GM23338 (cell line): ENCODE results near the gene POU3F3. TPM values are rescaled to one million over a fixed set of nuclear protein-coding genes. Genes with fewer than 3 reads are reported as not detected.
A peak's percentile ranks its signal among the peaks of the same experiment; 100 is the strongest.

Experiments
- ATAC-seq: fragments of 200-7000 bp; cut with Tn5 transposase; 3 replicates; pipeline ENCODE4 v1.9.1; 2020
- DNase-seq: peaks from one replicate; pipeline ENCODE4 v3.0.0-alpha.2; 2015; ENCODE audit warnings: low spot score
- H2AFZ ChIP-seq: fragments of 200-600 bp; sonication (generic); 2 replicates; pipeline ENCODE4 v1.8.0; 2016; ENCODE audit warnings: antibody characterized with exemption, mild to moderate bottlenecking, moderate library complexity
- H3F3A ChIP-seq: fragments of 200-600 bp; sonication (generic); replicated peaks from 2 replicates; pipeline ENCODE4 v1.8.0; 2017; ENCODE audit warnings: antibody characterized with exemption, mixed run types, low read depth
- H3K27ac ChIP-seq: fragments of 200-600 bp; sonication (generic); 2 replicates; pipeline ENCODE4 v1.6.1; 2016; ENCODE audit warnings: low read depth
- H3K27me3 ChIP-seq: fragments of 200-600 bp; sonication (generic); 2 replicates; pipeline ENCODE4 v1.8.0; 2016; ENCODE audit warnings: mild to moderate bottlenecking, mixed run types, moderate library complexity; ENCODE audit not compliant: insufficient read depth
- H3K36me3 ChIP-seq: fragments of 200-600 bp; sonication (generic); 2 replicates; pipeline ENCODE4 v1.8.0; 2016; ENCODE audit warnings: mild to moderate bottlenecking; ENCODE audit not compliant: insufficient read depth
- H3K4me1 ChIP-seq: fragments of 200-600 bp; sonication (generic); 2 replicates; pipeline ENCODE4 v1.8.0; 2016; ENCODE audit warnings: mild to moderate bottlenecking, moderate library complexity; ENCODE audit not compliant: insufficient read depth
- H3K4me2 ChIP-seq: fragments of 200-600 bp; sonication (generic); 2 replicates; pipeline ENCODE4 v1.7.1; 2017; ENCODE audit warnings: mixed run types
- H3K4me3 ChIP-seq: fragments of 200-600 bp; sonication (generic); 2 replicates; pipeline ENCODE4 v1.6.1; 2016; ENCODE audit warnings: mixed run types
- H3K79me2 ChIP-seq: fragments of 200-600 bp; sonication (generic); replicated peaks from 2 replicates; pipeline ENCODE4 v1.8.0; 2017; ENCODE audit warnings: mild to moderate bottlenecking; ENCODE audit not compliant: insufficient read depth
- H3K9me2 ChIP-seq: fragments of 200-600 bp; sonication (generic); 2 replicates; pipeline ENCODE4 v1.8.0; 2017; ENCODE audit not compliant: insufficient read depth
- H4K20me1 ChIP-seq: fragments of 200-600 bp; sonication (generic); replicated peaks from 2 replicates; pipeline ENCODE4 v1.8.0; 2017; ENCODE audit warnings: mild to moderate bottlenecking; ENCODE audit not compliant: insufficient read depth
- H3K27ac Mint-ChIP-seq: 2 replicates; pipeline ENCODE4 v1.8.0; 2020; ENCODE audit warnings: inconsistent platforms, mild to moderate bottlenecking, moderate library complexity, mixed read lengths
- H3K27me3 Mint-ChIP-seq: 3 replicates; pipeline ENCODE4 v1.8.0; 2022; ENCODE audit warnings: low read depth, mild to moderate bottlenecking, moderate library complexity, mixed read lengths, inconsistent platforms; ENCODE audit not compliant: insufficient read depth, poor library complexity
- H3K36me3 Mint-ChIP-seq: 3 replicates; pipeline ENCODE4 v1.8.0; 2021; ENCODE audit warnings: low read depth, mild to moderate bottlenecking, inconsistent platforms, moderate library complexity, mixed read lengths
- H3K4me1 Mint-ChIP-seq: 3 replicates; pipeline ENCODE4 v1.8.0; 2020; ENCODE audit warnings: mild to moderate bottlenecking, inconsistent platforms, mixed read lengths
- H3K4me3 Mint-ChIP-seq: 3 replicates; pipeline ENCODE4 v1.8.0; 2021; ENCODE audit warnings: moderate library complexity, mild to moderate bottlenecking, inconsistent platforms, mixed read lengths
- H3K9me3 Mint-ChIP-seq: 3 replicates; pipeline ENCODE4 v1.8.0; 2020; ENCODE audit warnings: moderate library complexity, mild to moderate bottlenecking, inconsistent platforms, mixed read lengths
- CREB1 ChIP-seq: fragments of 250-450 bp; sonication (Bioruptor Pico); IDR thresholded peaks from 2 replicates; pipeline ENCODE4 v1.5.0; 2020; ENCODE audit warnings: low read depth, mild to moderate bottlenecking, moderate library complexity
- EZH2 ChIP-seq: fragments of 200-600 bp; sonication (generic); IDR thresholded peaks from one replicate; pipeline ENCODE4 v1.8.0; 2017; ENCODE audit warnings: antibody characterized with exemption, mild to moderate bottlenecking, low read depth; ENCODE audit not compliant: unreplicated experiment
- EZH2phosphoT487 ChIP-seq: fragments of 200-600 bp; sonication (generic); IDR thresholded peaks from one replicate; pipeline ENCODE4 v1.8.1; 2018; ENCODE audit warnings: antibody characterized with exemption; ENCODE audit not compliant: unreplicated experiment
- JUNB ChIP-seq: IDR thresholded peaks from one replicate; pipeline ENCODE4 v1.6.1; 2016; ENCODE audit warnings: antibody characterized with exemption; ENCODE audit not compliant: unreplicated experiment
- NANOG ChIP-seq: IDR thresholded peaks from 2 replicates; pipeline ENCODE4 v1.6.1; 2016; ENCODE audit warnings: antibody characterized with exemption, borderline replicate concordance
- POLR2AphosphoS5 ChIP-seq: IDR thresholded peaks from 2 replicates; pipeline ENCODE4 v1.6.1; 2016; ENCODE audit warnings: antibody characterized with exemption, low read depth
- STAT1 ChIP-seq: IDR thresholded peaks from one replicate; pipeline ENCODE4 v1.6.1; 2016; ENCODE audit warnings: antibody characterized with exemption; ENCODE audit not compliant: unreplicated experiment
- ZNF114 ChIP-seq: fragments of 250-450 bp; sonication (Bioruptor Pico); IDR thresholded peaks from 2 replicates; pipeline ENCODE4 v1.5.0; 2020; ENCODE audit warnings: mild to moderate bottlenecking, moderate library complexity
- ZNF331 ChIP-seq: fragments of 250-450 bp; sonication (Bioruptor Pico); IDR thresholded peaks from 2 replicates; pipeline ENCODE4 v1.5.0; 2020; ENCODE audit warnings: low read depth, mild to moderate bottlenecking, moderate library complexity
- polyA plus RNA-seq: library from polyadenylated mRNA; unstranded; fragments of >200 nt; fragmentation: Nextera tagmentation; extraction: Ambion mirVana; gene quantifications from 2 replicates; pipeline ENCODE4 v1.2.1, GENCODE V29; 2016
- total RNA-seq: library from RNA; depleted of rRNA; stranded (reverse); fragments of >200 nt; shearing (Covaris generic); gene quantifications from 2 replicates; pipeline ENCODE4 v1.2.3, GENCODE V29; 2014
- TF ChIP-seq, protein P1 (sequence below): IDR thresholded peaks from 2 replicates; pipeline ENCODE4 v1.6.1; 2016; ENCODE audit warnings: antibody characterized with exemption
- TF ChIP-seq, protein P2 (sequence below): IDR thresholded peaks from one replicate; pipeline ENCODE4 v1.6.1; 2018; ENCODE audit warnings: antibody characterized with exemption; ENCODE audit not compliant: unreplicated experiment
- TF ChIP-seq, protein P3 (sequence below), 2 experiments: fragments of 200-600 bp in 1 of 2; sonication (generic) in 1 of 2; conservative IDR thresholded peaks; 2 replicates each; pipeline versions ENCODE4 v1.5.1 to v1.6.1; 2016 to 2017; ENCODE audit warnings: antibody characterized with exemption in 2 of 2, low read depth in 2 of 2, mild to moderate bottlenecking in 2 of 2, moderate library complexity in 1 of 2
- TF ChIP-seq, protein P4 (sequence below): fragments of 250-450 bp; sonication (Bioruptor Pico); IDR thresholded peaks from 2 replicates; pipeline ENCODE4 v1.5.0; 2020; ENCODE audit warnings: mild to moderate bottlenecking, moderate library complexity

The POU3F3 gene
- total and polyA plus RNA-seq, 2 experiments from 2014 or later: 0.06 to 0.24 TPM

GRCh38 chr2:104841744-104842143 lies 12.2 kb upstream of the POU3F3 start:
- peak overlapping the region; percentile 73 for H3K4me3 Mint-ChIP-seq
- peaks cover 49% of the 10 kb centered on the region for H3K27me3 Mint-ChIP-seq
- peaks cover 6% of the 10 kb centered on the region; the same call in 1 of the 2 replicates for H3F3A ChIP-seq
- H3K27ac Mint-ChIP-seq: no peak overlapping the region
- TF ChIP-seq, protein P1, sequence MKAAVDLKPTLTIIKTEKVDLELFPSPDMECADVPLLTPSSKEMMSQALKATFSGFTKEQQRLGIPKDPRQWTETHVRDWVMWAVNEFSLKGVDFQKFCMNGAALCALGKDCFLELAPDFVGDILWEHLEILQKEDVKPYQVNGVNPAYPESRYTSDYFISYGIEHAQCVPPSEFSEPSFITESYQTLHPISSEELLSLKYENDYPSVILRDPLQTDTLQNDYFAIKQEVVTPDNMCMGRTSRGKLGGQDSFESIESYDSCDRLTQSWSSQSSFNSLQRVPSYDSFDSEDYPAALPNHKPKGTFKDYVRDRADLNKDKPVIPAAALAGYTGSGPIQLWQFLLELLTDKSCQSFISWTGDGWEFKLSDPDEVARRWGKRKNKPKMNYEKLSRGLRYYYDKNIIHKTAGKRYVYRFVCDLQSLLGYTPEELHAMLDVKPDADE: no peak
- TF ChIP-seq NANOG: no peak
- no peak for TF ChIP-seq STAT1
- no peak for TF ChIP-seq EZH2phosphoT487
- TF ChIP-seq, protein P2, sequence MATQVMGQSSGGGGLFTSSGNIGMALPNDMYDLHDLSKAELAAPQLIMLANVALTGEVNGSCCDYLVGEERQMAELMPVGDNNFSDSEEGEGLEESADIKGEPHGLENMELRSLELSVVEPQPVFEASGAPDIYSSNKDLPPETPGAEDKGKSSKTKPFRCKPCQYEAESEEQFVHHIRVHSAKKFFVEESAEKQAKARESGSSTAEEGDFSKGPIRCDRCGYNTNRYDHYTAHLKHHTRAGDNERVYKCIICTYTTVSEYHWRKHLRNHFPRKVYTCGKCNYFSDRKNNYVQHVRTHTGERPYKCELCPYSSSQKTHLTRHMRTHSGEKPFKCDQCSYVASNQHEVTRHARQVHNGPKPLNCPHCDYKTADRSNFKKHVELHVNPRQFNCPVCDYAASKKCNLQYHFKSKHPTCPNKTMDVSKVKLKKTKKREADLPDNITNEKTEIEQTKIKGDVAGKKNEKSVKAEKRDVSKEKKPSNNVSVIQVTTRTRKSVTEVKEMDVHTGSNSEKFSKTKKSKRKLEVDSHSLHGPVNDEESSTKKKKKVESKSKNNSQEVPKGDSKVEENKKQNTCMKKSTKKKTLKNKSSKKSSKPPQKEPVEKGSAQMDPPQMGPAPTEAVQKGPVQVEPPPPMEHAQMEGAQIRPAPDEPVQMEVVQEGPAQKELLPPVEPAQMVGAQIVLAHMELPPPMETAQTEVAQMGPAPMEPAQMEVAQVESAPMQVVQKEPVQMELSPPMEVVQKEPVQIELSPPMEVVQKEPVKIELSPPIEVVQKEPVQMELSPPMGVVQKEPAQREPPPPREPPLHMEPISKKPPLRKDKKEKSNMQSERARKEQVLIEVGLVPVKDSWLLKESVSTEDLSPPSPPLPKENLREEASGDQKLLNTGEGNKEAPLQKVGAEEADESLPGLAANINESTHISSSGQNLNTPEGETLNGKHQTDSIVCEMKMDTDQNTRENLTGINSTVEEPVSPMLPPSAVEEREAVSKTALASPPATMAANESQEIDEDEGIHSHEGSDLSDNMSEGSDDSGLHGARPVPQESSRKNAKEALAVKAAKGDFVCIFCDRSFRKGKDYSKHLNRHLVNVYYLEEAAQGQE: no peak
- TF ChIP-seq JUNB: no peak
- no peak for TF ChIP-seq ZNF331 (CRISPR knock-in tag)
- no peak for TF ChIP-seq POLR2AphosphoS5
- TF ChIP-seq, protein P3, sequence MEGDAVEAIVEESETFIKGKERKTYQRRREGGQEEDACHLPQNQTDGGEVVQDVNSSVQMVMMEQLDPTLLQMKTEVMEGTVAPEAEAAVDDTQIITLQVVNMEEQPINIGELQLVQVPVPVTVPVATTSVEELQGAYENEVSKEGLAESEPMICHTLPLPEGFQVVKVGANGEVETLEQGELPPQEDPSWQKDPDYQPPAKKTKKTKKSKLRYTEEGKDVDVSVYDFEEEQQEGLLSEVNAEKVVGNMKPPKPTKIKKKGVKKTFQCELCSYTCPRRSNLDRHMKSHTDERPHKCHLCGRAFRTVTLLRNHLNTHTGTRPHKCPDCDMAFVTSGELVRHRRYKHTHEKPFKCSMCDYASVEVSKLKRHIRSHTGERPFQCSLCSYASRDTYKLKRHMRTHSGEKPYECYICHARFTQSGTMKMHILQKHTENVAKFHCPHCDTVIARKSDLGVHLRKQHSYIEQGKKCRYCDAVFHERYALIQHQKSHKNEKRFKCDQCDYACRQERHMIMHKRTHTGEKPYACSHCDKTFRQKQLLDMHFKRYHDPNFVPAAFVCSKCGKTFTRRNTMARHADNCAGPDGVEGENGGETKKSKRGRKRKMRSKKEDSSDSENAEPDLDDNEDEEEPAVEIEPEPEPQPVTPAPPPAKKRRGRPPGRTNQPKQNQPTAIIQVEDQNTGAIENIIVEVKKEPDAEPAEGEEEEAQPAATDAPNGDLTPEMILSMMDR (conservative IDR thresholded peaks at IDR 0.05; ENCODE audit: low read depth in 2 of 2): no peak
- no peak for TF ChIP-seq ZNF114 (CRISPR knock-in tag)
- no peak for TF ChIP-seq EZH2
- TF ChIP-seq, protein P4, sequence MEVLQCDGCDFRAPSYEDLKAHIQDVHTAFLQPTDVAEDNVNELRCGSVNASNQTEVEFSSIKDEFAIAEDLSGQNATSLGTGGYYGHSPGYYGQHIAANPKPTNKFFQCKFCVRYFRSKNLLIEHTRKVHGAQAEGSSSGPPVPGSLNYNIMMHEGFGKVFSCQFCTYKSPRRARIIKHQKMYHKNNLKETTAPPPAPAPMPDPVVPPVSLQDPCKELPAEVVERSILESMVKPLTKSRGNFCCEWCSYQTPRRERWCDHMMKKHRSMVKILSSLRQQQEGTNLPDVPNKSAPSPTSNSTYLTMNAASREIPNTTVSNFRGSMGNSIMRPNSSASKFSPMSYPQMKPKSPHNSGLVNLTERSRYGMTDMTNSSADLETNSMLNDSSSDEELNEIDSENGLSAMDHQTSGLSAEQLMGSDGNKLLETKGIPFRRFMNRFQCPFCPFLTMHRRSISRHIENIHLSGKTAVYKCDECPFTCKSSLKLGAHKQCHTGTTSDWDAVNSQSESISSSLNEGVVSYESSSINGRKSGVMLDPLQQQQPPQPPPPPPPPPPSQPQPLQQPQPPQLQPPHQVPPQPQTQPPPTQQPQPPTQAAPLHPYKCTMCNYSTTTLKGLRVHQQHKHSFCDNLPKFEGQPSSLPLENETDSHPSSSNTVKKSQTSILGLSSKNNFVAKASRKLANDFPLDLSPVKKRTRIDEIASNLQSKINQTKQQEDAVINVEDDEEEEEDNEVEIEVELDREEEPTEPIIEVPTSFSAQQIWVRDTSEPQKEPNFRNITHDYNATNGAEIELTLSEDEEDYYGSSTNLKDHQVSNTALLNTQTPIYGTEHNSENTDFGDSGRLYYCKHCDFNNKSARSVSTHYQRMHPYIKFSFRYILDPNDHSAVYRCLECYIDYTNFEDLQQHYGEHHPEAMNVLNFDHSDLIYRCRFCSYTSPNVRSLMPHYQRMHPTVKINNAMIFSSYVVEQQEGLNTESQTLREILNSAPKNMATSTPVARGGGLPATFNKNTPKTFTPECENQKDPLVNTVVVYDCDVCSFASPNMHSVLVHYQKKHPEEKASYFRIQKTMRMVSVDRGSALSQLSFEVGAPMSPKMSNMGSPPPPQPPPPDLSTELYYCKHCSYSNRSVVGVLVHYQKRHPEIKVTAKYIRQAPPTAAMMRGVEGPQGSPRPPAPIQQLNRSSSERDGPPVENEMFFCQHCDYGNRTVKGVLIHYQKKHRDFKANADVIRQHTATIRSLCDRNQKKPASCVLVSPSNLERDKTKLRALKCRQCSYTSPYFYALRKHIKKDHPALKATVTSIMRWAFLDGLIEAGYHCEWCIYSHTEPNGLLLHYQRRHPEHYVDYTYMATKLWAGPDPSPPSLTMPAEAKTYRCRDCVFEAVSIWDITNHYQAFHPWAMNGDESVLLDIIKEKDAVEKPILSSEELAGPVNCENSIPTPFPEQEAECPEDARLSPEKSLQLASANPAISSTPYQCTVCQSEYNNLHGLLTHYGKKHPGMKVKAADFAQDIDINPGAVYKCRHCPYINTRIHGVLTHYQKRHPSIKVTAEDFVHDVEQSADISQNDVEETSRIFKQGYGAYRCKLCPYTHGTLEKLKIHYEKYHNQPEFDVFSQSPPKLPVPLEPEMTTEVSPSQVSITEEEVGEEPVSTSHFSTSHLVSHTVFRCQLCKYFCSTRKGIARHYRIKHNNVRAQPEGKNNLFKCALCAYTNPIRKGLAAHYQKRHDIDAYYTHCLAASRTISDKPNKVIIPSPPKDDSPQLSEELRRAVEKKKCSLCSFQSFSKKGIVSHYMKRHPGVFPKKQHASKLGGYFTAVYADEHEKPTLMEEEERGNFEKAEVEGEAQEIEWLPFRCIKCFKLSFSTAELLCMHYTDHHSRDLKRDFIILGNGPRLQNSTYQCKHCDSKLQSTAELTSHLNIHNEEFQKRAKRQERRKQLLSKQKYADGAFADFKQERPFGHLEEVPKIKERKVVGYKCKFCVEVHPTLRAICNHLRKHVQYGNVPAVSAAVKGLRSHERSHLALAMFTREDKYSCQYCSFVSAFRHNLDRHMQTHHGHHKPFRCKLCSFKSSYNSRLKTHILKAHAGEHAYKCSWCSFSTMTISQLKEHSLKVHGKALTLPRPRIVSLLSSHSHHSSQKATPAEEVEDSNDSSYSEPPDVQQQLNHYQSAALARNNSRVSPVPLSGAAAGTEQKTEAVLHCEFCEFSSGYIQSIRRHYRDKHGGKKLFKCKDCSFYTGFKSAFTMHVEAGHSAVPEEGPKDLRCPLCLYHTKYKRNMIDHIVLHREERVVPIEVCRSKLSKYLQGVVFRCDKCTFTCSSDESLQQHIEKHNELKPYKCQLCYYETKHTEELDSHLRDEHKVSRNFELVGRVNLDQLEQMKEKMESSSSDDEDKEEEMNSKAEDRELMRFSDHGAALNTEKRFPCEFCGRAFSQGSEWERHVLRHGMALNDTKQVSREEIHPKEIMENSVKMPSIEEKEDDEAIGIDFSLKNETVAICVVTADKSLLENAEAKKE (CRISPR knock-in tag): no peak
- no peak for TF ChIP-seq CREB1 (CRISPR knock-in tag)
- ATAC-seq (no peak), DNase-seq (no peak)
- H3K27me3 ChIP-seq: peaks cover 69% of the 10 kb centered on the region
- H3K36me3 Mint-ChIP-seq: no peaks in the 10 kb centered on the region; the same call in 2 of the 3 replicates
- no peaks in the 10 kb centered on the region for H3K36me3 ChIP-seq
- peaks cover 24% of the 10 kb centered on the region for H3K4me1 Mint-ChIP-seq
- peaks cover 20% of the 10 kb centered on the region for H3K4me1 ChIP-seq
- no peaks in the 10 kb centered on the region; the same call in 2 of the 3 replicates for H3K9me3 Mint-ChIP-seq
- H3K4me2 ChIP-seq: peak overlapping the region; percentile 85
- peak overlapping the region; percentile 58 for H3K4me3 ChIP-seq
- no peaks in the 10 kb centered on the region for H3K9me2 ChIP-seq
- no peak overlapping the region; the same call in 1 of the 2 replicates for H2AFZ ChIP-seq
- no peaks in the 10 kb centered on the region; the same call in 1 of the 2 replicates for H4K20me1 ChIP-seq
- H3K27ac ChIP-seq: no peak overlapping the region
- no peaks in the 10 kb centered on the region for H3K79me2 ChIP-seq
